B cell (primary cell): ENCODE measurements around the gene PUM1.
"Not testable (repeated sequence)": the region's sequence is repeated elsewhere in the genome, so short reads cannot be mapped to it uniquely, and the experiment has no call there.

Experiments used
- EZH2 ChIP-seq: IDR thresholded peaks from 2 replicates; pipeline ENCODE4 v1.6.1; 2012; ENCODE audit warnings: borderline replicate concordance, low read depth, mild to moderate bottlenecking, moderate library complexity, low read length; ENCODE audit not compliant: insufficient read depth, poor library complexity, severe bottlenecking
- TF ChIP-seq, protein P1 (sequence below): fragments of 200-600 bp; IDR thresholded peaks from one replicate; pipeline ENCODE4 v1.8.0; 2022; ENCODE audit warnings: antibody characterized with exemption, mild to moderate bottlenecking

DNA sequence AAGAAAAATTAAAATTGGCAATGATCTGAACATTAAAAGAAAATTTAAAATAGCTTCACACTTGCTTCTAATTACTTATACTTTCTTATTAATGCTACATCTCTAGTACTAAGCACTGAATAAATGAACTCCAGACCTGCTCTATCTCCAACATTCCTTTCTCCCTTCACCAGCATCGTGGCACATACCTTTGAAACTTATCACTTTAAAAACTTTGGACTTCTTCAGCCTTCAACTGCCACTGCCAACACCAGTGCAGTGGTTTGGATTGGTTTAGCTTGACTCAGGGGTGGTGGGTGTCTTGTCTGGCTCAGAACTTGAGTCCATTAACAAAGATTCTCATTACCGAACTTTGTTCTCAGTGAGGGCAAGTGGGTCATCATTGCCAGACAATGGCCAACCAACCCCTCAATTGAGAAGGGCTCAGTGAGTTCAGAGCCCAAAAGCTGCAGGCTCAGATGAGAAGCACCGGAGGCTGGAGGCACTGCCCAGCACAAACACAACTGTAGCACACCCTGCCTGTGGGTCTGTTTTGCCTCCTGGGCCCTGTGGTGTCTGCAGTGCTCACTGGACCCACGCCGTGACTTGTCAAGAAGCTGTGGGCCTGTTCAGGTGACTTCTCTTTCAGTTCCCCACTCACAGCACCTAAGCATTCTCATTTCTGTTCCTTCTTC lies 116.6 kb downstream of the PUM1 start:
- TF ChIP-seq, protein P1, sequence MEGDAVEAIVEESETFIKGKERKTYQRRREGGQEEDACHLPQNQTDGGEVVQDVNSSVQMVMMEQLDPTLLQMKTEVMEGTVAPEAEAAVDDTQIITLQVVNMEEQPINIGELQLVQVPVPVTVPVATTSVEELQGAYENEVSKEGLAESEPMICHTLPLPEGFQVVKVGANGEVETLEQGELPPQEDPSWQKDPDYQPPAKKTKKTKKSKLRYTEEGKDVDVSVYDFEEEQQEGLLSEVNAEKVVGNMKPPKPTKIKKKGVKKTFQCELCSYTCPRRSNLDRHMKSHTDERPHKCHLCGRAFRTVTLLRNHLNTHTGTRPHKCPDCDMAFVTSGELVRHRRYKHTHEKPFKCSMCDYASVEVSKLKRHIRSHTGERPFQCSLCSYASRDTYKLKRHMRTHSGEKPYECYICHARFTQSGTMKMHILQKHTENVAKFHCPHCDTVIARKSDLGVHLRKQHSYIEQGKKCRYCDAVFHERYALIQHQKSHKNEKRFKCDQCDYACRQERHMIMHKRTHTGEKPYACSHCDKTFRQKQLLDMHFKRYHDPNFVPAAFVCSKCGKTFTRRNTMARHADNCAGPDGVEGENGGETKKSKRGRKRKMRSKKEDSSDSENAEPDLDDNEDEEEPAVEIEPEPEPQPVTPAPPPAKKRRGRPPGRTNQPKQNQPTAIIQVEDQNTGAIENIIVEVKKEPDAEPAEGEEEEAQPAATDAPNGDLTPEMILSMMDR = not testable (repeated sequence)
- not testable (repeated sequence) for TF ChIP-seq EZH2
